Measurements from ENCODE around the gene TCF20.

Gene TCF20

DNA sequence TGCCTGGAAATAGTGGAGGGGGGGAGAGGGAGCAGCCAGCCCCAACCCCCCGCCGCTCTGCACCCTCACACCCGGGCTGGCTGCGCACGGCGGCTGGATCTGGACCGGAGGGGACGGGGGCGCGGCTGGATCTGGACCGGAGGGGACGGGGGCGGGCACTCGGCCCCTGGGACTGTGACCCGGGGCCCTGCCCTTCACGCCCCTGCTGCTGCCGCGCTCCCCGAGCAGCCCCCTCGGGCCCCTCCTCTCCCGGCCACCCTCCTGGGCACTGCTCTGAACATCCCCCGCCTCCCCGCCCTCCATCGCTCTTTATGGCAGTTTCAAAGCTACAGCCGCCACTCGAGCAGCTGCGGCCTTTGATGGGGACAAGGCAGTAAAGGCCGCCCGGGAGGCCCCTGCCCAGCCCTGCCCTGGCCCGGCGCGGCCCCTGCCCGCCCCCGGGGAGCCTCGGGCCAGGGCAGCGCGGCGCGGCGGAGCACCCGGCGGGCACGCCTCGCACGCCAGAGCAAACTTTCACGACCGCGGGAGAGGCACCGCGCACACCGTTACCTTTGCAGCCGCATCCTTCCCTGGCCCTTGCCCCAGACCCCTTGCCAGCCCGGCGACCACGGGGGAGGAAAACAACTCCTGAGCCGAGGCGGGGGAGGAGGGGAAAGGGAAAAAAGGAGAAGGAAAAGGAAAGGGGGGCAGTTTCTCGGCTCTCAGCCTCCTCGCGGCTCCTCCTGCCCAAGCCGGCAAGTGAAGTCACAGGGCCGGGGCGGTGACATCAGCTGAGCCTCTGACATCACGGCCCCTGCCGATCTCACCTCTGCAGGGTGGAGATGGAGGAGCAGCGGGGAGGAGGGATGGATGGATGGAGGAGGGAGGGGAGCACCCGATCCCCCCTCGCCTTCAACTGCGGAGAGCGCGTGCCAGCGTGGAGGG is 13.1 kb upstream of the TCF20 start:
- TF ChIP-seq BACH2 (CRISPR knock-in tag; IDR thresholded peaks at IDR 0.05; ENCODE audit: borderline replicate concordance), result no peak
- TF ChIP-seq ZFP3 (CRISPR knock-in tag; IDR thresholded peaks at IDR 0.05), result no peak
- TF ChIP-seq, protein P1, sequence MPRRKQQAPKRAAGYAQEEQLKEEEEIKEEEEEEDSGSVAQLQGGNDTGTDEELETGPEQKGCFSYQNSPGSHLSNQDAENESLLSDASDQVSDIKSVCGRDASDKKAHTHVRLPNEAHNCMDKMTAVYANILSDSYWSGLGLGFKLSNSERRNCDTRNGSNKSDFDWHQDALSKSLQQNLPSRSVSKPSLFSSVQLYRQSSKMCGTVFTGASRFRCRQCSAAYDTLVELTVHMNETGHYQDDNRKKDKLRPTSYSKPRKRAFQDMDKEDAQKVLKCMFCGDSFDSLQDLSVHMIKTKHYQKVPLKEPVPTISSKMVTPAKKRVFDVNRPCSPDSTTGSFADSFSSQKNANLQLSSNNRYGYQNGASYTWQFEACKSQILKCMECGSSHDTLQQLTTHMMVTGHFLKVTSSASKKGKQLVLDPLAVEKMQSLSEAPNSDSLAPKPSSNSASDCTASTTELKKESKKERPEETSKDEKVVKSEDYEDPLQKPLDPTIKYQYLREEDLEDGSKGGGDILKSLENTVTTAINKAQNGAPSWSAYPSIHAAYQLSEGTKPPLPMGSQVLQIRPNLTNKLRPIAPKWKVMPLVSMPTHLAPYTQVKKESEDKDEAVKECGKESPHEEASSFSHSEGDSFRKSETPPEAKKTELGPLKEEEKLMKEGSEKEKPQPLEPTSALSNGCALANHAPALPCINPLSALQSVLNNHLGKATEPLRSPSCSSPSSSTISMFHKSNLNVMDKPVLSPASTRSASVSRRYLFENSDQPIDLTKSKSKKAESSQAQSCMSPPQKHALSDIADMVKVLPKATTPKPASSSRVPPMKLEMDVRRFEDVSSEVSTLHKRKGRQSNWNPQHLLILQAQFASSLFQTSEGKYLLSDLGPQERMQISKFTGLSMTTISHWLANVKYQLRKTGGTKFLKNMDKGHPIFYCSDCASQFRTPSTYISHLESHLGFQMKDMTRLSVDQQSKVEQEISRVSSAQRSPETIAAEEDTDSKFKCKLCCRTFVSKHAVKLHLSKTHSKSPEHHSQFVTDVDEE (CRISPR knock-in tag; IDR thresholded peaks at IDR 0.05), result no peak
- no peak for TF ChIP-seq ISL1 (CRISPR knock-in tag; IDR thresholded peaks at IDR 0.05)
- no peak for TF ChIP-seq TOX (CRISPR knock-in tag; IDR thresholded peaks at IDR 0.05; ENCODE audit: borderline replicate concordance)
- TF ChIP-seq OSR1 (CRISPR knock-in tag; IDR thresholded peaks at IDR 0.05), result no peak
- no peak for TF ChIP-seq ZNF70 (CRISPR knock-in tag; IDR thresholded peaks at IDR 0.05)
- TF ChIP-seq, protein P2, sequence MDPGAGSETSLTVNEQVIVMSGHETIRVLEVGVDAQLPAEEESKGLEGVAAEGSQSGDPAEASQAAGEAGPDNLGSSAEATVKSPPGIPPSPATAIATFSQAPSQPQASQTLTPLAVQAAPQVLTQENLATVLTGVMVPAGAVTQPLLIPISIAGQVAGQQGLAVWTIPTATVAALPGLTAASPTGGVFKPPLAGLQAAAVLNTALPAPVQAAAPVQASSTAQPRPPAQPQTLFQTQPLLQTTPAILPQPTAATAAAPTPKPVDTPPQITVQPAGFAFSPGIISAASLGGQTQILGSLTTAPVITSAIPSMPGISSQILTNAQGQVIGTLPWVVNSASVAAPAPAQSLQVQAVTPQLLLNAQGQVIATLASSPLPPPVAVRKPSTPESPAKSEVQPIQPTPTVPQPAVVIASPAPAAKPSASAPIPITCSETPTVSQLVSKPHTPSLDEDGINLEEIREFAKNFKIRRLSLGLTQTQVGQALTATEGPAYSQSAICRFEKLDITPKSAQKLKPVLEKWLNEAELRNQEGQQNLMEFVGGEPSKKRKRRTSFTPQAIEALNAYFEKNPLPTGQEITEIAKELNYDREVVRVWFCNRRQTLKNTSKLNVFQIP (CRISPR knock-in tag; IDR thresholded peaks at IDR 0.05; ENCODE audit: borderline replicate concordance, low read depth), result no peak
- no peak for TF ChIP-seq ARNTL (CRISPR knock-in tag; IDR thresholded peaks at IDR 0.05; ENCODE audit: borderline replicate concordance, low read depth)
- TF ChIP-seq, protein P3, sequence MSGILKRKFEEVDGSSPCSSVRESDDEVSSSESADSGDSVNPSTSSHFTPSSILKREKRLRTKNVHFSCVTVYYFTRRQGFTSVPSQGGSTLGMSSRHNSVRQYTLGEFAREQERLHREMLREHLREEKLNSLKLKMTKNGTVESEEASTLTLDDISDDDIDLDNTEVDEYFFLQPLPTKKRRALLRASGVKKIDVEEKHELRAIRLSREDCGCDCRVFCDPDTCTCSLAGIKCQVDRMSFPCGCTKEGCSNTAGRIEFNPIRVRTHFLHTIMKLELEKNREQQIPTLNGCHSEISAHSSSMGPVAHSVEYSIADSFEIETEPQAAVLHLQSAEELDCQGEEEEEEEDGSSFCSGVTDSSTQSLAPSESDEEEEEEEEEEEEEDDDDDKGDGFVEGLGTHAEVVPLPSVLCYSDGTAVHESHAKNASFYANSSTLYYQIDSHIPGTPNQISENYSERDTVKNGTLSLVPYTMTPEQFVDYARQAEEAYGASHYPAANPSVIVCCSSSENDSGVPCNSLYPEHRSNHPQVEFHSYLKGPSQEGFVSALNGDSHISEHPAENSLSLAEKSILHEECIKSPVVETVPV (CRISPR knock-in tag; IDR thresholded peaks at IDR 0.05), result no peak
- TF ChIP-seq ZC3H10 (CRISPR knock-in tag; IDR thresholded peaks at IDR 0.05), result no peak
- no peak for TF ChIP-seq SNAI2 (CRISPR knock-in tag; IDR thresholded peaks at IDR 0.05)
- TF ChIP-seq ZNF8 (CRISPR knock-in tag; IDR thresholded peaks at IDR 0.05), result no peak
- no peak for TF ChIP-seq ZNF565 (CRISPR knock-in tag; conservative IDR thresholded peaks at IDR 0.05; ENCODE audit: low read depth)
- no peak for TF ChIP-seq ESRRG (CRISPR knock-in tag; IDR thresholded peaks at IDR 0.05)
- ATAC-seq, result no peak

DNA sequence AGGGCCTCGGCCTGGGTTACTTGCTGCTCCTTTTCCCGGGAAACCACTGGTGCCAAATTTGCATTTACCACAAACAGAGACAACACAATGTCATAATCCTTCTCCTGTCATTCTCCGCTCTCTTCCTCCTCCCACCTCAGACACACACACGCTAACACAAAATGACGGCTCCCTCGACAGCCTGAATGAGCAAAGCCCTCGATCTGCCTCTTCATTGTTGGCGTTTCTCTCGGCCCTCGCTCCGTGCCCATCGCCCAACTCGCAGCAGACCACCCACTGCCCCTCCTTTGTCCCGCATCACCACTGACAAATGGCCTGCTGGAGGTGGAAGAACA is 12.5 kb upstream of the TCF20 start:
- ATAC-seq, result no peak
- no peak for TF ChIP-seq SNAI2 (CRISPR knock-in tag; IDR thresholded peaks at IDR 0.05)
- TF ChIP-seq ZFP30 (CRISPR knock-in tag; IDR thresholded peaks at IDR 0.05), result no peak
- TF ChIP-seq, protein P2 (CRISPR knock-in tag; IDR thresholded peaks at IDR 0.05; ENCODE audit: borderline replicate concordance, low read depth), result no peak
- no peak for TF ChIP-seq ESRRG (CRISPR knock-in tag; IDR thresholded peaks at IDR 0.05)

DNA sequence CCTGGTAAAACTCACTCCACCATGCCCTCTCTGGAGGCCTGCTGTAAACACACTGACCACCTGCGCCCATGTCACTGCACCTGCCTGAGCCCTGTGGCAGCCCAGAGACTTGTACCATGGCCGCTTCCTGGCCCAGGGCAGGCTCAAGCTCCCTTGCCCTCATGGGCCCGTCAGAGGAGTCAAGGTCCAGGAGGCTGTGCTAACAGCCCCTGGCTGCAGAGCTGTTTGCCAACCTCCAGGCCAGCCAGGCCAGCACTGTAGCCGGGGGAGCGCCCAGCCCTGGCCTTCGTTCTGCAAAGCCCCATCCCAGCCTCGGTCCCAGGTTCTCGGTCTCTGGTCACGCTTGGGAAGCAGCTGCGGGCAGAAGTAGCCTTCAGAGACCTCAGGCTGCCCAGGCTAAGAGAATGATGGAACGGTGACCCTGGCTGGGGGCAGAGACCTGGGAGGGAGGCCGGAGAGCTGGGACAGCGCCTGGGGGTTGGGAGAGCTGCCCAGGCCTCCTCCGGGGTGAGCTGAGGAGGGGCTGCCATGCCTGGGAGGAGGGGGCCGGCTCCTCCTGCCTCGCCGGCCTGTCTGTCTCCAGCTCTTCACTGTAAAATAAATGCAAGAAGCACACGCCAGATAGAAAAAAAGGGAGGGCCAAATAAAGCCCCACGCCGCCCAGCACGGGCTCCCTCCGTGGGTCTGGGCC is 11.9 kb upstream of the TCF20 start:
- TF ChIP-seq ZNF8 (CRISPR knock-in tag; IDR thresholded peaks at IDR 0.05) (no peak), ZFP3 (CRISPR knock-in tag; IDR thresholded peaks at IDR 0.05) (no peak), ARNTL (CRISPR knock-in tag; IDR thresholded peaks at IDR 0.05; ENCODE audit: borderline replicate concordance, low read depth) (no peak)

DNA sequence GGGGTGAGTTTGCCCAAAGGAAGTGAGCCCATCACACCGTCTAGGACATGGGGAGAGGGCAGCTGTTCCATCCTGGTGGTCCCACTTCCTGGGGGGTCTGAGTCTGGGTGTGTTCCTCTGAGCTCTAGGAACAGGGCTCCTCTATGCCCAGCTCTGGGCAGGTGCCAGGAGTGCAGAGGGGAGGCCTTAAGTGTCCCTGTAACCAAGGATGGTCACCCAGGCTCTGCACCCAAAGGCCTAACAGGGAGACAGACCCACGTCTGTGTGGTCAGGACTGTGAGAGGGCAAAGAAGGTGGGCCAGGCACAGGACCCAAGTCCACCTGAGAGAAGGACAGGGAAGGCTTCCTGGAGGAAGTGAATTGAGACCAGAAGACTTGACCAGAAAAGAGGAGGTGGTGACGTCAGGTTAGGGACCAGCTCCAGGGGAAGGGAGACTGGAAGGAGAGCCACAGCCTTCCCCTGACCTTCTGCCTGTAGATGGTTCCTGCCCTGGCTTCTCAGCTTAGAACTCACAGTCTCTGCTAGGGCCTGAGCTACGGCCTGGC is 11.3 kb upstream of the TCF20 start:
- no peak for ATAC-seq
- TF ChIP-seq, protein P2 (CRISPR knock-in tag; IDR thresholded peaks at IDR 0.05; ENCODE audit: borderline replicate concordance, low read depth), result no peak
- TF ChIP-seq, protein P3 (CRISPR knock-in tag; IDR thresholded peaks at IDR 0.05), result no peak
- TF ChIP-seq ARNTL (CRISPR knock-in tag; IDR thresholded peaks at IDR 0.05; ENCODE audit: borderline replicate concordance, low read depth), result no peak
- TF ChIP-seq ZC3H10 (CRISPR knock-in tag; IDR thresholded peaks at IDR 0.05), result no peak
- TF ChIP-seq, protein P4, sequence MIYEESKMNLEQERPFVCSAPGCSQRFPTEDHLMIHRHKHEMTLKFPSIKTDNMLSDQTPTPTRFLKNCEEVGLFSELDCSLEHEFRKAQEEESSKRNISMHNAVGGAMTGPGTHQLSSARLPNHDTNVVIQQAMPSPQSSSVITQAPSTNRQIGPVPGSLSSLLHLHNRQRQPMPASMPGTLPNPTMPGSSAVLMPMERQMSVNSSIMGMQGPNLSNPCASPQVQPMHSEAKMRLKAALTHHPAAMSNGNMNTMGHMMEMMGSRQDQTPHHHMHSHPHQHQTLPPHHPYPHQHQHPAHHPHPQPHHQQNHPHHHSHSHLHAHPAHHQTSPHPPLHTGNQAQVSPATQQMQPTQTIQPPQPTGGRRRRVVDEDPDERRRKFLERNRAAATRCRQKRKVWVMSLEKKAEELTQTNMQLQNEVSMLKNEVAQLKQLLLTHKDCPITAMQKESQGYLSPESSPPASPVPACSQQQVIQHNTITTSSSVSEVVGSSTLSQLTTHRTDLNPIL (CRISPR knock-in tag; IDR thresholded peaks at IDR 0.05; ENCODE audit: low read depth), result no peak
- no peak for TF ChIP-seq ZNF70 (CRISPR knock-in tag; IDR thresholded peaks at IDR 0.05)
- TF ChIP-seq GLIS3 (CRISPR knock-in tag; IDR thresholded peaks at IDR 0.05), result no peak
- no peak for TF ChIP-seq ESRRG (CRISPR knock-in tag; IDR thresholded peaks at IDR 0.05)
- no peak for TF ChIP-seq TOX (CRISPR knock-in tag; IDR thresholded peaks at IDR 0.05; ENCODE audit: borderline replicate concordance)
- TF ChIP-seq ZNF8 (CRISPR knock-in tag; IDR thresholded peaks at IDR 0.05), result no peak
- no peak for TF ChIP-seq ZFP30 (CRISPR knock-in tag; IDR thresholded peaks at IDR 0.05)
- TF ChIP-seq PPARA (CRISPR knock-in tag; IDR thresholded peaks at IDR 0.05; ENCODE audit: borderline replicate concordance), result no peak
- TF ChIP-seq BACH2 (CRISPR knock-in tag; IDR thresholded peaks at IDR 0.05; ENCODE audit: borderline replicate concordance), result no peak
- no peak for TF ChIP-seq RARB (CRISPR knock-in tag; IDR thresholded peaks at IDR 0.05)

More for the DNA sequence above, 11.9 kb upstream of the TCF20 start:
- ATAC-seq, result no peak
